ENCODE results near the gene LBH. TPM values are rescaled to one million over a fixed set of nuclear protein-coding genes. Genes with fewer than 3 reads are reported as not detected.

Gene LBH
- total RNA-seq, 2 experiments from 2014 or later, result 118 to 123 TPM

- CTCF ChIA-PET, result no interaction called here
- POLR2A ChIA-PET, result interaction anchor here (0.7 kb wide), 1 partner anchor 16 kb away, joined by 11 read pairs; no protein-coding TSS in a partner anchor
Measured at GRCh38 chr2:30305235-30305634, 73.9 kb downstream of the LBH start.

- CTCF ChIA-PET, result no interaction called here
- POLR2A ChIA-PET, result no interaction called here
Measured at GRCh38 chr2:30306522-30306921, 75.2 kb downstream of the LBH start.

GRCh38 chr2:30308280-30308679, 76.9 kb downstream of the LBH start:
- CTCF ChIA-PET, result no interaction called here
- POLR2A ChIA-PET, result no interaction called here

Other genes with a start within 250 kb of the LBH start
- gene YPEL5, start 84.5 kb upstream of the LBH start, total RNA-seq, result 10 to 100 TPM; 35.2 to 36.8 TPM
- gene LCLAT1, start 215.7 kb downstream of the LBH start, total RNA-seq, result 10 to 100 TPM; 31.7 to 34.7 TPM